CD14-positive monocyte (primary cell): Measurements from ENCODE around the gene SOST. TPM values are rescaled to one million over a fixed set of nuclear protein-coding genes. Genes with fewer than 3 reads are reported as not detected.
A peak's percentile ranks its signal among the peaks of the same experiment; 100 is the strongest.

Source experiments
- DNase-seq, 3 donors: peaks; one replicate each; pipeline ENCODE4 v3.0.0-alpha.2; 2011 to 2022
- H2AFZ ChIP-seq: 2 replicates; pipeline ENCODE4 v1.6.0; 2012; ENCODE audit warnings: mild to moderate bottlenecking, low read depth, low read length, inconsistent platforms; ENCODE audit not compliant: insufficient read depth, poor library complexity, severe bottlenecking
- H3K27ac ChIP-seq, 2 donors: 1 replicate in 1 of 2; 2 replicates in 1 of 2; pipeline ENCODE4 v1.5.1; 2012 to 2013; ENCODE audit warnings: low read length in 2 of 2, control low read depth in 1 of 2, inconsistent platforms in 1 of 2, low read depth in 1 of 2, mild to moderate bottlenecking in 1 of 2
- H3K27me3 ChIP-seq, 2 donors: one replicate each; pipeline versions ENCODE4 v1.6.0 to v1.6.1; 2011 to 2013; ENCODE audit warnings: low read length in 2 of 2; ENCODE audit not compliant: control insufficient read depth in 2 of 2, insufficient read depth in 2 of 2
- H3K36me3 ChIP-seq, 2 donors: replicated peaks in 1 of 2; 1 replicate in 1 of 2; 2 replicates in 1 of 2; pipeline versions ENCODE4 v1.5.1 to v1.6.1; 2012 to 2013; ENCODE audit warnings: low read length in 2 of 2, control low read depth in 1 of 2, inconsistent platforms in 1 of 2, mild to moderate bottlenecking in 1 of 2; ENCODE audit not compliant: insufficient read depth in 2 of 2, control insufficient read depth in 1 of 2
- H3K4me1 ChIP-seq, 2 donors: 1 replicate in 1 of 2; 2 replicates in 1 of 2; pipeline versions ENCODE4 v1.5.1 to v1.6.1; 2012 to 2013; ENCODE audit warnings: low read length in 2 of 2, control low read depth in 1 of 2, inconsistent platforms in 1 of 2, mild to moderate bottlenecking in 1 of 2, moderate library complexity in 1 of 2; ENCODE audit not compliant: insufficient read depth in 2 of 2, control insufficient read depth in 1 of 2
- H3K4me2 ChIP-seq: replicated peaks from 2 replicates; pipeline ENCODE3; 2012; ENCODE audit warnings: low read length, moderate library complexity, mild to moderate bottlenecking; ENCODE audit not compliant: poor library complexity, severe bottlenecking; ENCODE audit errors: extremely low read depth
- H3K4me3 ChIP-seq, 3 experiments: fragments of 200-600 bp in 1 of 3; sonication (generic) in 1 of 3; replicated peaks in 1 of 3; 1 replicate in 2 of 3; 2 replicates in 1 of 3; pipeline ENCODE4 v1.5.1; 2011 to 2013; ENCODE audit warnings: low read length in 3 of 3, mild to moderate bottlenecking in 3 of 3, control low read depth in 2 of 3, low read depth in 2 of 3, inconsistent platforms in 1 of 3, moderate library complexity in 1 of 3
- H3K79me2 ChIP-seq: 2 replicates; pipeline ENCODE4 v1.6.0; 2012; ENCODE audit warnings: mild to moderate bottlenecking, control low read depth, inconsistent platforms, low read length, moderate library complexity; ENCODE audit not compliant: insufficient read depth
- H3K9ac ChIP-seq: 2 replicates; pipeline ENCODE4 v1.6.0; 2017; ENCODE audit warnings: low read length, mild to moderate bottlenecking; ENCODE audit not compliant: insufficient read depth, poor library complexity, severe bottlenecking
- H3K9me3 ChIP-seq, 2 donors: replicated peaks in 1 of 2; 1 replicate in 1 of 2; 2 replicates in 1 of 2; pipeline versions ENCODE4 v1.5.1 to v1.6.1; 2012 to 2013; ENCODE audit warnings: low read length in 2 of 2, control low read depth in 1 of 2; ENCODE audit not compliant: control insufficient read depth in 1 of 2, insufficient read depth in 1 of 2
- H4K20me1 ChIP-seq: 2 replicates; pipeline ENCODE4 v1.6.0; 2012; ENCODE audit warnings: mild to moderate bottlenecking, low read length, control low read depth, moderate library complexity; ENCODE audit not compliant: insufficient read depth
- H3K27ac Mint-ChIP-seq, 7 donors: one replicate each; pipeline ENCODE4 v1.8.0; 2020; ENCODE audit warnings: mild to moderate bottlenecking in 7 of 7, mixed read lengths in 7 of 7, moderate library complexity in 6 of 7, inconsistent platforms in 2 of 7
- H3K27me3 Mint-ChIP-seq, 3 donors: one replicate each; pipeline ENCODE4 v1.8.0; 2021 to 2022; ENCODE audit warnings: low read depth in 3 of 3, mild to moderate bottlenecking in 3 of 3, mixed read lengths in 3 of 3, moderate library complexity in 3 of 3, inconsistent platforms in 1 of 3
- H3K36me3 Mint-ChIP-seq, 2 donors: one replicate each; pipeline ENCODE4 v1.8.0; 2020; ENCODE audit warnings: mixed read lengths in 2 of 2, inconsistent platforms in 1 of 2, mild to moderate bottlenecking in 1 of 2
- H3K4me1 Mint-ChIP-seq: one replicate; pipeline ENCODE4 v1.8.0; 2020; ENCODE audit warnings: mild to moderate bottlenecking, mixed read lengths
- H3K4me3 Mint-ChIP-seq, 2 donors: one replicate each; pipeline ENCODE4 v1.8.0; 2020; ENCODE audit warnings: mild to moderate bottlenecking in 2 of 2, mixed read lengths in 2 of 2, moderate library complexity in 1 of 2
- H3K9me3 Mint-ChIP-seq, 7 donors: one replicate each; pipeline ENCODE4 v1.8.0; 2020 to 2022; ENCODE audit warnings: mixed read lengths in 7 of 7, mild to moderate bottlenecking in 6 of 7, moderate library complexity in 6 of 7, inconsistent platforms in 2 of 7
- CTCF ChIP-seq: fragments of 200-600 bp; IDR thresholded peaks from one replicate; pipeline ENCODE4 v1.8.0; 2022; ENCODE audit warnings: antibody characterized with exemption, mild to moderate bottlenecking
- WGBS: methylation state at CpG from one replicate; pipeline ENCODE4 v1.1.5; 2013; ENCODE audit warnings: missing lambda C conversion rate; ENCODE audit not compliant: insufficient coverage; 5-methylcytosine and 5-hydroxymethylcytosine counted together
- intact Hi-C, 2 donors: fragments of 100-400 bp; cut with micrococcal nuclease; formaldehyde crosslinking; loops; one replicate each; pipeline versions ENCODE4 v1.15.0 to v1.15.1; 2023
- polyA plus RNA-seq, 3 donors: library from polyadenylated mRNA; depleted of rRNA in 1 of 3; unstranded in 2 of 3; stranded (reverse) in 1 of 3; fragments of 300-500 nt in 2 of 3; fragments of >200 nt in 1 of 3; fragmentation: Illumina TruSeq in 2 of 3; gene quantifications; 1 replicate in 2 of 3; 2 replicates in 1 of 3; pipeline ENCODE4 v1.2.3, GENCODE V29; 2012 to 2021

The SOST gene
- polyA plus RNA-seq, 3 donors = not detected

- Mint-ChIP-seq H3K4me1 (peaks cover 73% of the 10 kb centered on the region), H3K36me3 (no peaks in the 10 kb centered on the region), H3K9me3 (no peaks in the 10 kb centered on the region), H3K27me3 (peaks cover 0 to 7% (median 4%) of the 10 kb centered on the region in 3 donors), H3K4me3 (no peak overlapping the region), H3K27ac (no peak overlapping the region)
- Histone ChIP-seq H3K9me3 (no peaks in the 10 kb centered on the region), H3K79me2 (no peaks in the 10 kb centered on the region), H3K9ac (no peak overlapping the region), H3K4me2 (no peak overlapping the region), H3K27me3 (no peaks in the 10 kb centered on the region), H3K27ac (no peak overlapping the region), H3K4me3 (no peak overlapping the region), H2AFZ (no peak overlapping the region), H4K20me1 (no peaks in the 10 kb centered on the region), H3K36me3 (no peaks in the 10 kb centered on the region), H3K4me1 (peaks cover 45 to 79% of the 10 kb centered on the region in 2 donors)
- TF ChIP-seq CTCF = no peak
- WGBS = 100% methylated on average over 1 of the region's 2 CpGs
- intact Hi-C loops = no loop called here
- DNase-seq = no peak
These were observed 25.5 kb upstream of the SOST start for GRCh38 chr17:43784068-43784467.

GRCh38 chr17:43782913-43783680, 24.5 kb upstream of the SOST start:
- Histone ChIP-seq H3K9me3 (no peaks in the 10 kb centered on the region), H3K79me2 (peaks cover 6% of the 10 kb centered on the region), H3K9ac (no peak overlapping the region), H3K27me3 (no peaks in the 10 kb centered on the region), H3K36me3 (no peaks in the 10 kb centered on the region), H3K4me3 (no peak overlapping the region), H4K20me1 (no peaks in the 10 kb centered on the region), H2AFZ (no peak overlapping the region), H3K4me2 (no peak overlapping the region), H3K4me1 (peaks cover 47 to 80% of the 10 kb centered on the region in 2 donors), H3K27ac (no peak overlapping the region)
- 72% methylated on average over 13 of the region's 15 CpGs for WGBS
- no peak for TF ChIP-seq CTCF
- H3K4me3 Mint-ChIP-seq = peak overlapping the region in 1 of 2 donors; percentile 3
- no peaks in the 10 kb centered on the region for H3K36me3 Mint-ChIP-seq
- H3K9me3 Mint-ChIP-seq = no peaks in the 10 kb centered on the region
- H3K27me3 Mint-ChIP-seq = peaks cover 0 to 7% (median 4%) of the 10 kb centered on the region in 3 donors
- H3K4me1 Mint-ChIP-seq = peaks cover 69% of the 10 kb centered on the region
- intact Hi-C loops = no loop called here
- no peak for DNase-seq
- H3K27ac Mint-ChIP-seq = peak overlapping the region in 2 of 7 donors; percentile 13 to 23
